Subcutaneous adipose tissue (tissue), 4 donors: ENCODE results near the gene RASSF4. TPM values are rescaled to one million over a fixed set of nuclear protein-coding genes. Genes with fewer than 3 reads are reported as not detected.

Experiments used
- total RNA-seq, 4 donors: library from RNA; depleted of rRNA; stranded (reverse); fragments of >200 nt; gene quantifications; one replicate each; pipeline ENCODE4 v1.1.0, GENCODE V29; 2016
- TF ChIP-seq, protein P1 (sequence below): fragments of 450-650 bp; IDR thresholded peaks from one replicate; pipeline ENCODE4 v1.5.1; 2016; ENCODE audit warnings: low read depth, mild to moderate bottlenecking, control low read depth, antibody characterized with exemption, moderate library complexity

The RASSF4 gene
- total RNA-seq, 4 donors from 2014 or later: 81.0 to 346 (median 156) TPM

- TF ChIP-seq, protein P1, sequence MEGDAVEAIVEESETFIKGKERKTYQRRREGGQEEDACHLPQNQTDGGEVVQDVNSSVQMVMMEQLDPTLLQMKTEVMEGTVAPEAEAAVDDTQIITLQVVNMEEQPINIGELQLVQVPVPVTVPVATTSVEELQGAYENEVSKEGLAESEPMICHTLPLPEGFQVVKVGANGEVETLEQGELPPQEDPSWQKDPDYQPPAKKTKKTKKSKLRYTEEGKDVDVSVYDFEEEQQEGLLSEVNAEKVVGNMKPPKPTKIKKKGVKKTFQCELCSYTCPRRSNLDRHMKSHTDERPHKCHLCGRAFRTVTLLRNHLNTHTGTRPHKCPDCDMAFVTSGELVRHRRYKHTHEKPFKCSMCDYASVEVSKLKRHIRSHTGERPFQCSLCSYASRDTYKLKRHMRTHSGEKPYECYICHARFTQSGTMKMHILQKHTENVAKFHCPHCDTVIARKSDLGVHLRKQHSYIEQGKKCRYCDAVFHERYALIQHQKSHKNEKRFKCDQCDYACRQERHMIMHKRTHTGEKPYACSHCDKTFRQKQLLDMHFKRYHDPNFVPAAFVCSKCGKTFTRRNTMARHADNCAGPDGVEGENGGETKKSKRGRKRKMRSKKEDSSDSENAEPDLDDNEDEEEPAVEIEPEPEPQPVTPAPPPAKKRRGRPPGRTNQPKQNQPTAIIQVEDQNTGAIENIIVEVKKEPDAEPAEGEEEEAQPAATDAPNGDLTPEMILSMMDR: no peak
These were observed 2.6 kb upstream of the RASSF4 start for GRCh38 chr10:44956717-44957706.

DNA sequence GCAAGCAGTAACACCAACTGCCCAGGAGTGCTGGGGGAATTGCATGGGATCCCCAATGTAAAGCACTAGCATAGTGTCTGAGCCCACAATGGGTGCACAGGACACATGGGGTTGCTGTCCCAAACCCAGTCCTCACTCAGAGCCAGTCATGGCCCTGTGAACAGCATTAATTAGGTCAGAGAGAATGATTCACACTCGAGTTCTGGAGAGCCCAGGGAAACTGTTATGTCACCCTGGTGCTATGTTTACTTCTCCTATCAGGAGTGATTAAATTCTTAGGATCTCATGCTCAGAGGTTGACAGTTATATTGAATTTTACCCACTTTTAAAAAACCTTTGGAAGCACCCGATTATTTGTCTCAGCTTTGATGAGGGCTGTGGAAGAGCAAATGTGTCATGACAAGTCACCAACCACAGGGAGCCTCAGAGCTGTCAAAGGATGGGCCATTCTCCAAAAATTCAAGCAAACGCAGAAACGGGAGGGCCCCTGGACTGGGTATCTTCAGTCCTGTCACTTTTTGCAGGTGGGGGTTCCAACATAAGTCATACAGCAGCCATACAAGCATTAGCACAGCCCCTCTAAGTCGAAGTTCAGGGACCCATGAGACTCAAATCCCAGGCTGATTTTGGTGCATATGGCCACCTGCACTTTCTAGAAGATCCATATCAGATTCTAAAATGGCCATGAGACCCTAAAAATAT, 1.3 kb upstream of the RASSF4 start:
- TF ChIP-seq, protein P1: no peak

GRCh38 chr10:44958898-44959246, 730 bp upstream of the RASSF4 start:
- TF ChIP-seq, protein P1: no peak

DNA sequence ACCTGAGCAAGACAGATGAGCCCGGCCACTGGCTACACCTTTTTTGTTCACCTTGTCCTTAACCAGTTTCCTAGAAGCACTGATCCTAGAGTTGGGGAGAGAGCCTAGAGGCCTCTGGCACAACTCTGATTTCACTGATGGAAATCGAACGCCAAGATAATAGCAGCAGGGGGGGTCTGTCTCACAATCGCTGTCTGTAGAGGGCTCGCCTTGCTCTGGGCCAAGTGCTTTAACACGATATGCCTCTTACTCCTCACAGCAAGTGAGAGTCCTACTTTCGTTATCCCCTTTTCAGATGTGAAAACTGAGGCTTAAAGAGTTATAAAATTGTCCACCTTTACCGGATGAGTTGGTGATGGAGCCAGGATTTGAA, 472 bp downstream of the RASSF4 start:
- TF ChIP-seq, protein P1: no peak

DNA sequence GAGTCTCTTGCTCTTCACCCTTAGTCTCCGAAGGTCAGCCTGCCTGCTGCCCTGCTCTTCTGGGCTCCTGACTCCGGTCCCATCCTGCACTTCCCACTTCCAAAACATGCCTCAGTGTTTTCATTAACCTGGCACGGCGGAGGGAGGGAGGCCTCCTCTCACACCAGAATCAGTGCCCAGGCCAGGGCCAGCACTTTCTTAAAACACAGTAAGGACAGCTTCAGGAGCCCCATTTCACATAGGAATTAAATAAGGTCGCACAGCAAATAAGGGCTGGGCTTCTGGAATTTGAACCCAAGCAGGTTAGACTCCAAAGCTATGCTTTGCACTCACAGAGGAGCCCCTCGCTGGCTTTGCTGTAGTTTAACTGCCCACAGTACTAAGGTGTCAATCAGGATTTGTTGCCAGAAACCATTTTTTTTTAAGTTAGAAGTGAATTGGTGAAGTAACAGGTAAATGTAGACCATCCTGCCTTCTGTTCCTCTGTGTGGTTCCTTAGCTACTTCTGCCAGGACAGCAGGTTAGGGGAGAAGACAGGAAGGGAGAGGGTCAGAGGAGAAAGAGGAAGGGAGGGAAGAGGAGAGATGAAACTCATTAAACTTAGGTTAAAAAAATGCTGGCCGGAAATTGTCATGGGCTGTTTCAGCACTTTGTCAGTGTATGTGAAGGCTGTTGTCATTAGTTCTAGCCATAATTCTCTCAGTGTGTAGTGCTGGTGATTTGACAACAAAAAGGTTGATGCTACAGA, 1.1 kb downstream of the RASSF4 start:
- TF ChIP-seq, protein P1: no peak

GRCh38 chr10:44961230-44961571, 1.6 kb downstream of the RASSF4 start:
- TF ChIP-seq, protein P1: no peak
